ENCODE measurements around the gene RPS15.

- TF ChIP-seq POLR2A (IDR thresholded peaks at IDR 0.05; ENCODE audit: low read depth) (no peak), CTCF (IDR thresholded peaks at IDR 0.05) (no peak), POLR2AphosphoS5 (IDR thresholded peaks at IDR 0.05) (no peak), EP300 (IDR thresholded peaks at IDR 0.05) (no peak)
These were observed 34.3 kb downstream of the RPS15 start for GRCh38 chr19:1472231-1473084.

Measured in esophagus muscularis mucosa (tissue), 4 donors.